ENCODE data around the gene HPGDS.
"Not testable (repeated sequence)": the region's sequence is repeated elsewhere in the genome, so short reads cannot be mapped to it uniquely, and the experiment has no call there.

The HPGDS gene

DNA sequence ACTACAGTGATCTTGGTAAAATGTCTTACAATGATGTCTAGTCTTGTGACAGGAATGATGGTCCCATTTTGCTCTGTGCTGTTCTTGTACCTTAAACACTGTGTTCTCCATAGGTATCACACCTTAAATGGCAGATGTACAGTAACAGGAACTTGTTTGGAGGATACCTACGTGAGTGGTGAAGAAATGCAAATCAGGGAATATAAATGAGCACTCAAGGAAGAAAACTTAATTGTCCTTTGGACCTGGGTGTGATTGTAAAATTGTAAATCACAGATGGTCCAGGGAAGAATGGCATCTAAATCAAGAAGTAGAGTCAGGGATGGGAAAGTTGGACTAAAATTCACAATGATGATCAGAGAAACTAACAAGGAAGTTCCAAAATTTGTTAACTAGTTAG is 12.7 kb downstream of the HPGDS start:
- DNase-seq, result no peak

DNA sequence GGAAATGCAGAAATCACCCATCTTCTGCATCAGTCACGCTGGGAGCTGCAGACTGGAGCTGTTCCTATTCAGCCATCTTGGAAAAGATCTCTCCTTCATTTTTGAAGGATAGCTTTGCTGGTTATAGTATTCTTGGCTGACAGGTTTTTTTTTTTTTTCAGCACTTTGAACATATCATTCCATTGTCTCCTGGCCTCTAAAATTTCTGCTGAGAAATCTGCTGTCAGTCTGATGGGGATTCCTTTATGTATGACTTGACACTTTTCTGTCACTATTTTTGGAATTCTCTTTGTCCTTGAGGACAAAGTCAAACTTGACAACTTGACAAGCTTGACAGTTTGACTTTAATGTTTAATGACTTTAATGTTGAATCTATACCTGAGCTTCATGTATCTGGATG is 16.8 kb downstream of the HPGDS start:
- no peak for DNase-seq

DNA sequence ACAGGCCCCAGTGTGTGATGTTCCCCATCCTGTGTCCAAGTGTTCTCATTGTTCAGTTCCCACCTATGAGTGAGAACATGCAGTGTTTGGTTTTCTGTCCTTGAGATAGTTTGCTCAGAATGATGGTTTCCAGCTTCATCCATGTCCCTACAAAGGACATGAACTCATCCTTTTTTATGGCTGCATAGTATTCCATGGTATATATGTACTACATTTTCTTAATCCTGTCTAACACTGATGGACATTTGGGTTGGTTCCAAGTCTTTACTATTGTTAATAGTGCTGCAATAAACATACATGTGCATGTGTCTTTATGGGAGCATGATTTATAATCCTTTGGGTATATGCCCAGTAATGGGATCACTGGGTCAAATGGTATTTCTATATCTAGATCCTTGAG is 22.7 kb downstream of the HPGDS start:
- DNase-seq, result not testable (repeated sequence)

DNA sequence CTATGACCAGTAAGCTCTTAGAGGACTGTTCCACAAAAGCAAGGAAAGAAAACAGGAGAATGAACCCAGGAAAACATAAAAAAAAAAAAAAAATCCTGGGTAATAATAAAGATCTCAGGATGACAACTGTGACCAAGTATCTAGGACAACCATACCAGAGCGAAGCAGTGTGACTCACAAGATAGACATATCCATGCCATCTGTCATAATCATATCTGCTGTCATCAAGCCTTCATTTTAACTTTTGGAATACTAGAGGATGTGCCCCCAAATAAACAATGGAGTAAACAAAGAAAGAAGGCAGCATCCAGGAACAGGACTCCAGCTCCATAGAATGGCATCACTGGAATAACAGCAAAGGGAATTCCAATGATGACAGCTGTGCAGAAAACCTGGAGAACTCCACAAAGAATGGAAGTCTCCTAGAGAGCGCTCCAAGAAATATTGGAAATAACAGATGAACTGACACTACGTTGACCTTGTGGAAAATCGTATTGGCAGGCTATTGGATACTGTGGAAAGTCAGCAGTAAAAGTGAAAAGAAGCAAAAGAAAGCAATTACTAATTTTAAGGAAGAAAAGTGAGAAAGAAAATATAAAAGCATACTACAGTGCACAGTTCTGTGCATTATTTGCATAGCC is 35.3 kb downstream of the HPGDS start:
- DNase-seq, result no peak

DNA sequence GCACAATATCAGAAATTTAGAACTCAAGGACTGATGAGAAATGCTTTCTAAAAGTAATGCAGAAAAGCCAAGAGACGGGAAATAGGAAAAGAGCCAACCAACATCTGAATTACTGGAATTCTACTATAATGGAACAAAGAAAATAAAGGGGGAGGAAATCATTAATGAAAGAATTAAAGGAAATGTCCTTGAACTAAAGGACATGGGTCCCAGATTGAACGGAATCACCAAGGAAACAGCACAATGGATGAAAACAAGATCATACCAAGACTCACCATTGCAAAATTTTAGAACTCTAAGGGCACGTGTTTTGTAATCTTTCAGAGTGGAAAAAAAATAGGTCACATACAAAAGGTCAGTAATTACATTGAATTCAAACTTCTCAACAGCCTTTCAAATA is 35.9 kb downstream of the HPGDS start:
- no peak for DNase-seq

DNA sequence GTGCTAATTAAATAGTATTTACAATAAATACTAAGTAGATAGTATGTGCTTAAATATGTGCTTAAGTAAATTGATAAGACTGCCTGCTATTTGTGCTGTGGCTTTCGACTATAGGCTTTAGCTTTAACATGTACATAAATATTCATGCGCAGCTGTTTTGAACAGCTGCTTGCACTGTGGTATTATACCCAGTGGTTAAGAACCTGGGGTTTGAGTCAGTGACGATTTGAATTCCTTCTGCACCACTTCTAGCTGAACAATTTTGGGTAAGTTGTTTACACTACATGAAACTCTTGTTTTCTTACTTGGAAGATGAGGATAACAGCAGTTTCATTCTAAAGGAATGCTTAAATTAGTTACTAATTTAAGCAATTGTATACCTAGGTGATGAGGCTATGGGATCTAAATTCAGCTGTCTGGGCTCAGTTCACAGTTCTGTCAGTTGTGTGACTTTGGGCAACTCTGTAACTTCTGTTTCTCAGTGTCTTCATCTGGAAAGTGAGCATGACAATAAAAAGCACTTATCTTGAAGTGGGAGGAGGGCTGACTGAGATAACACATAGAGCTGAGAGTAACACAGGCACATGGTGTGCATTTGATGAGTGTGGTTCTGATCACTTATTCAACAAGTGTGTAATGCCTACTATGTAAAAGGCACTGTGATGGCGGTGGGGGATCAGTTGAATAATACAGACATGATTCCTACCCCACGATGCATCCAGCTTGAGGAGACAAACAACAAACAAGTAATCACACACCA is 37.0 kb downstream of the HPGDS start:
- peak in 1 of 58 donors; percentile 0 for DNase-seq

DNA sequence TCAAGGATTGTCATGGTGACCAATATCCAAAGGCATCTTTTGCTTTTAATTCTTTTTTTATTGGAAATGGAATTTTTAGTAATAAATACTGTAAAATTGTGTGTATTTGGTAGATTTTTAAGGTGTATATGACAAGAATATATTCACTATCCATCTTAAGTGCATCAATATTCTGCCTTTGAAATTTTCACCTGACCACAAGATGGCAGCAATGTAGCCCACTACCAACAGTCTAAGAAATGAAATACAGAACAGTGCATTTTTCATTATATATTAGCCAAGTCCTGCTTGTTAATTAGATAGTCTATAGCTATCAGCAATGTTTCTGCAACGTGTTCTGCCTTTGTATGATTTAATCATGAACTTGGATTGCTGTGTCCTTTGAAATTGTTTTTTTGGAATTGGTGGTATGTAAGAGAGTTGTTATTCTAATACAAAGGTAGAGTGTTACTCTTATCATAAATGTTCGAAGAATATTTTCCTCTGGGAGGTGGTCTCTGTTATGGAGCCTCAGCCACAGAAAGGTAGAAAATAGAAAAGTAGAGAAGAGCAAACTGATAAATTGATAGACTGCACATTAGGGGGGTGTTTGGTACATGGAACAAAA is 38.2 kb downstream of the HPGDS start:
- DNase-seq, result peak in 3 of 58 donors; percentile 0 to 9 (median 8)

DNA sequence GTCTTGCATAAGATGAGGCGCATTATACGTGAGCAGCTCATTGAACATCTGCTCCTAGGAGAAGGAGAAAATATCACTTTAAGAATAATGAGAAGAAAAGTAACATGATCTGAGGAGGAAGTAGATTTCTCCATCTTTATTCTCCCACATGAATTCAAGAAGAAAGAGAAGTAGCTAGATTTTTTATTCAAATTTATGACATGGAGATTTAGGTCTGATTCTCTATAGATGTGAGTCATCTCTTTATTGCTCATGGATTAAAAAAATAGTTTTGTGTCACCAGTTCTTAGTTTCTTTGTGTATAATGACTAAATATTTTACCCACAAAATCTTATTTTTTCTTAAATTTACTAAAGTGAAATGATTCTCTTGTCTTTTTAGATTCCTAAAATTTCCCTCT is 40.4 kb downstream of the HPGDS start:
- DNase-seq, result no peak

DNA sequence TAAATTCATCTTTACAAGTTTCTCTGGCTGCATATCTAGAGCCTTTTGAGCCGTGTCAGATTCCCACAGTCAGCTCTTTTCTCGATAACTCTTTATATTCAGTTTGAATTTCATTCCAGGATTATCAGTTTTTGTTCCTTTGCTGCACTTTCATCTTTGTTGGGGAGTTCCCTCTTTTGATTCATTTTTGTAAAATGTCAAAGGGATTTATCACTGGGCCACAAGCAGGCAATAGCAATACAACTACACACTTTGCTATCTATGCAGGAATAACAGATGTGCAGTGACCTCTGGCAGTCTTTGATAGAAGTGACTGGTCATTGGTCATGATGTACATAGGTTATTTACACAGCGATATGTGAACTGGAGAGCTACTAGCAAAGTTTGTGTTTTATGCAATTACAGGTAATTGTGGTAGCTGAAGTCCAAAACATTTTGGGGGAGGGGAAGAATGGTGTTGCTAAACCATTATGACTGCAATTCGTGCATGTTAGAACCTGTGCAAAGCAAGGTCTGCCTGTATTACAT is 43.8 kb downstream of the HPGDS start:
- no peak for DNase-seq

DNA sequence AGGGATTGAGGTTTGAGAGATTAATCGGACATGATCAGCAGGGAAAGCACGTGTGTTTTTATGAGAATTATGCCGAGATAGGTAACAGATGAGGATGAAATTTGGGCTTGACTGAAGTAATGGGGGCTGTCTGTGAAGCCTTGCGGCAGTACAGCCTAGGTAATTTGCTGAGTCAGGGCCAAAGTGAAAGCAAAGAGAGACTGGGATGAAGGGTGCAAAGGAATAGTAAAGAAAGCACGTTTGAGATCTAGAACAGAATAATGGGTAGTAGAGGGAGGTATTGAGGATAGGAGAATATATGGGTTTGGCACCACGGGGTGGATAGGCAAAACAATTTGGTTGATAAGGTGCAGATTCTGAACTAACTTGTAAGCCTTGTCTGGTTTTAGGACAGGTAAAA is 47.2 kb downstream of the HPGDS start:
- DNase-seq, result not testable (repeated sequence)

DNA sequence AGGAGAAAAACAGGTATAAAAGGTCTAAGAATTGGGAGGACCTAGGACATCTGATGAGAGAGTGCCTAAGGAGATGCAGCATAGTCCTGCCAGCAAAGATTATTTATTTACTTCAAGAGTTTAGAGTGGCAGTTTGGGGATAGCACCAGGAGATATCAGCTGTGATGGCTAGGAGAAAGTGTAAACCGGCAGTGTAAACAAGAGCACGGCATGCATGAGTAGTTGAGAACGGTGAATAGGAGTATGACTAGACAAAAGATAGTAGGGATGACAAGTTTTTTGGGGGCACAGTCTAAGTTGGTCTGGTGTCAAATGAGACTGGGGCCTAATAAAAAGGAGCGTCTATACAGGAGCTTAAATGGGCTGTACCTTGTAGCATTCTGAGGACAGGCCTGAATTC is 48.7 kb downstream of the HPGDS start:
- DNase-seq, result not testable (repeated sequence)

DNA sequence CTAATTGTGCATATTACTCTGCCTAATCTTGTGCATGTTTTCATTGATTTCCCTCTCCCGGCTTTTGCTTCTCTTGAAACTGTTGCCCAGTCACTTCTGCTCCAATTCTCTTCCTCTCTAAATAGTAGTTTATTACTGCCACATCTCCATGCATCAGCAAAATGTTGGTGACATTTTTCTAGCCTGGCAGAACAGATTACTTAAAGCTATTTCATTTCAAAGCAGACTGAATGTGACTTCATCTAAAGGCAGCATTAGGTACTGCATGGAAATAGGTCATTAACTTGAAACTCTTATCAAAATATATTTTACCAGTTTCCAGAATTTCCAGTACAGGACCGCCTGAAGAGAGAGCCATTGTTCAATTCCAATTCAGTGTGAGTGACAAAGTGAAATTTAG is 52.4 kb downstream of the HPGDS start:
- no peak for DNase-seq

DNA sequence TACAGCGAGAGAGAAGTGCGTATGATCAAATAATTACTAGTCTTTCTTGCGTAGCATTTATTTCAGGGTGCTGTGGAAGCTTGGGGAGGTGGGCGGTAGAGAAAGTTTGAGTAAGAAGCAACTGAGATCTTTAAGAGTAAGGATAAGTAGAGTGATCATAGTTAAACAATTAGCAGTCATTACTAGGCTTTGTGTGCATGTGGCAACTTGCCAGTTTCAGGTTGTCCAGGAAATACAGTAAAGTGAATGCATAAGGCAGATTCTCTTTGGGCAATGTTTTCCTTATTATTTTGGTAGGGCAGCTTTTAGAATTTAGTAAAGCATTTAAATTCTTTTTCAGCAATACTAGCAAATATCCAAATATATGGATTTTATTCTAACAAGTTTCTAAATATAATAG is 57.0 kb downstream of the HPGDS start:
- DNase-seq, result no peak

DNA sequence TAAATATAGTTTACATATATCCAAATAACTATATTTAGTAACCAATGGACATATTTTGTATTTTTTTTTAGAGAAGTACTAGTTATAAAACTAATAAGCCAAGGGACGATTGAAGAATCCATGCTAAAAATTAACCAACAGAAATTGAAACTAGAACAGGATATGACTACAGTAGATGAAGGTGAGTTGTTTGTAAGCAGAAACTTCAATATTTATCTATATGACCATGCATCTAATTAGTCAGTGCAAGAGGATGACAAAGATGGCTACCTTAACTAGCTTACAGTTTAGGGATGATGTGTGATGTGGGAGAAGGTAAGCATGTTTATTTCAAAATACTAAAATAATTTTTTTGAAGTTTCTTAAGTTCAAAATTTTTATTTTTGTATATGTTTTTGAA is 57.7 kb downstream of the HPGDS start:
- DNase-seq, result no peak

DNA sequence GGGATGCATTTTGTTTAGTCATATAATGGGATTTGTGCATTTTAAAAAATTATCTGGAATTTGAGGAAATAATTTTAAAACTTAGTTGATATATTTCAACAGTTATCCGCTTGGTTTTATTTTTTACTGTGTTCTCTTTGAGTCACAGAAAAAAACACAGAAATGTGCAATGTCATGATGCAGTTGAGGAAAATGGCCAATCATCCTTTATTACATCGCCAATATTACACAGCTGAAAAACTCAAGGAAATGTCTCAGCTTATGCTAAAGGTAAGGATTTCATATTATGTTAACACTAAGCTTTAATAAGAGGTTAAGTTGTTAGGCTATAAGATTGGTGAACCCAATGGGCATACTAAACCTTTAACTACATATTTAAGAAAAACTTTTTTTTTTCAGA is 63.9 kb downstream of the HPGDS start:
- no peak for DNase-seq

DNA sequence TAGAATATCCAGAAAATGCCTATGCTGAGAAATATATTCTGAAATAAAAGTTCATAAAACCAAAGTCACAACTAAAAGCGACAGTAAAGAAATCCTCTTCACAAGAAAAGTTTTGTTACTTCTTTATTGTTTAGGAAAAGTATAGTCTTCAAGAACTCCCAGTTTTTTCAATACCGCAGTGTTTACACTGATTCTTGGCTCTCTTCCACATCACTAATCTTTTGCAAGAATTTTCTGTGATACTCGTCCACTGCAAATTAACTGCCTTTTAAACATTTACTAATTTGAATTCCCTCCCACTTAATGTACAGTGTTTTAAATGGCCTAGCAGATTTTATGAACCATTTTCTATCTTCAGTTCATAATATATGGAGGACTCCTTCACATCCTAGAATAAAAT is 65.1 kb downstream of the HPGDS start:
- DNase-seq, result no peak

DNA sequence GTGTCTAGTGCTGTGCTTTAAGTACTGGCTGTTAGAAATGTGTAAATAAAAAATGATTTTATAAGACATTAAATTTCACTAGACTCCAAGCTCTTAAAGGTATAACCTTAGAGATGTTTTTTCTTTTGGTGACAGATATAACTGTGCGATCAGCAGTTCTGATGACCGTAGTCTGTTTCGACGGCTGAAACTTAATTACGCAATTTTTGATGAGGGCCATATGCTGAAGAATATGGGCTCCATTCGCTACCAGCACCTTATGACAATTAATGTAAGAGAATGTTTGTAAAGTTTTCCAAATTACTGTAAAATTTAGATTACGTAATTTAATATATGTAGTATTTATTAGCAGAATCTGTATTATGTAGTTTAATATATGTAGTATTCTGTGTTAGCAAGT is 66.4 kb downstream of the HPGDS start:
- no peak for DNase-seq

DNA sequence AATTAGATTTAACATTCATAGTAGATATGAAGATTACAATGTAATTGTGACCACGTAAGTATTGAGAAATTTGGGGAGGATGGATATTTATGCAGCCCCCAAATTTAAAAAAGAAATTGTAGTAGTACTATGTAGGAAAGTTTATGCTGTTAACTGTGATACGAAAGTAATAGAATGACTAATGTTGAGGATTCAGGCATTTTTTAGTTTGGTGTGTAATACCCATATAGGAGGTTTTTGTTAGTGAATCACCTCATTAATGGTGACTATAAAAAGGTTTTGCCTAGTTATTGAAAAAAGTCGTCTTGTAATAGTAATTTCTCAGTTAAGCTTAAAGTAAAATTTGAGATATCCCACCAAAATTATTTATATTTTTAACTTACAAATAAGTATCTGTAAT is 67.7 kb downstream of the HPGDS start:
- no peak for DNase-seq

DNA sequence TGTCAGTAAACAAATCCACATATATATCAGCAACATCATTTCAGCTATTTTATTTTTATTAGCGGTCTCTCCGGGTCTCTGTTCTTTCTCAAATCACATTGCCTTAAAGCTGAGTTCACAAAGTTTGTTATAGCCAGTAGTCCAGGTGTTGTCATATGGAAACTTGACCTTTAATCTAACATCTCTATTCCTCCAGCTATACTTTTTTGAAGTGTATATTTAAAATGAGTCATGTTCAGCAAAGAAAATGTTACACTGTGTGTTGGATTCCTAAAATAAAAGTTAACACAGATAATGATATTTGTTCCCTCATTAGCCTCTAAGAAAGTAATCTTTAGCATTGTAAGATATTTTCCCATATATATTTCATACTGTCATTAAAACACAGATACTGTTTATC is 71.4 kb downstream of the HPGDS start:
- no peak for DNase-seq

DNA sequence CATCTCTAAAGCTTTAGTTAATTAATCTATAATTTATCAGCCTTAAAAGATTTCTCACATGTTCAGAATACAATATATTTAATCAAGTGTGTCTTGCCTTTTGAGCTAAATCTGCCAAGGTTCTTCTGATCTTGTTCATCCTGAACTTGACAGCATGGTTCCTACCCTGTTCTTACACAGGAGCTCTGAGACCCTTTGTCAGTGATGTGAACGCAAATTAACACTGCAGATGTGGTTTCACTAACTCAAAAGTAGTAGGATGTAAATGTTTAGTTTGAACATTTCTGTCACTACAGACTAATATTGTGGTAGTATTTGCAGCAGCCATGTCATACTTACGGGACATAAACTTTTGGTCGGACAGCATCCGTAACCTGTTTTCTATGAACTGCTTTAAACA is 75.6 kb downstream of the HPGDS start:
- DNase-seq, result no peak

DNA sequence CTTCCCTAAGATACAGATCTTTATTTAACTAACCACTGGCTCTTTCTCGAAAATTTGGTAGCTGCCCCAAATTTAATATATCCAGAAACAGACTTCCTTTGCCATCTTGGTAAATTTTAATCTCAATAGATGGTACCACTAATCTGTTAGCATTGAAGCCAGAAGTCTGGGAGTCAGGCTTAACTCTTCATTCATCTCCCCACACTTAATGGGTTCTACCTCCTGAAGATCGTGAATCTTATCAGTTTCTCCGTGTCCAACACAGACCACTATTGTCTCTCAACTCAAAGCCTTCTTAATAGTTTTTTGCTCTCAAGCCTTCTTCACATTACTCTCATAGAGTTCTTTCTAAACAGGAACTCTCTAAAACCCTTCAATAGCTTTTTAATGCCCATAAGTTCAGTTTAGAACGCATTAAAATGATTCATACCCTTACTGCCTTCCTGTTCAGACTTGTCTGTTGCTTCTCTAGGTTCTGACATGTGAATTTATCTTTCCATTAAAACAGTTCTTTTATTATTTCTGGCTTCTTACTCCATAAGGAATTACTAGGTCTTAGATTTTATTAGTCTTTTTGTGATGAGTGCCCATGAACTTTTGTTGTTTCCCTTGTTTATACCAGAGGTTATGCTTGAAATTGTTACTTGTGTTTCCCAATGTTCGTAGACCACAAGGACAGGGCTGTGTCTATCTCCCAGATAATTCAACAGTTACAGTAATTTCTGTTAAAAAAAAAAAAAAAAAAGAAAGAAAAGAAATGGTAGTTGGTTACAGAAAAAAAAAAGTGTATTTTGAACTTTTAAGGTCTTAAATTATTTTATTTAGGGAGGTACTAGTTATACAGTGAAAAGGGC is 80.2 kb downstream of the HPGDS start:
- no peak for DNase-seq

DNA sequence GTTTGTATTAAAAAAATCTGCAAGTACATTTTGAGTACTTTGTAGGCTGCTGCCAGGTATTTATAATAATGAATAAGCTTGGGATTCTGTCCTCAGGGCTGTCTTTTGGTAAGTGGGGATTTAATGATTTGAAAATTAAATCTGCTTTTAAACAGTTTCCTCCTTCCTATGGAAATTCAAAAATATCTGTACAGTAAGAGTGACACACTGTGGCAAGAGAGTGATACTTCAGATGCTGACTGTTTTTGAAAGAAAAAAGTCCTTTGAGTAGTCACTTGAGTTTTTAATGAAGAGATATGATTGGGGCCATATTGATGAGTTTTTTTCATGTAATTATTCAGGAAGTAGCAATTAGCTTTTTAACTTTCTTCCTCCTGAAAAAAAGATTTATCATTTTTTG is 85.8 kb downstream of the HPGDS start:
- no peak for DNase-seq
